Endothelial cell of coronary artery (primary cell): ENCODE measurements around the gene FCRL5. TPM values are rescaled to one million over a fixed set of nuclear protein-coding genes. Genes with fewer than 3 reads are reported as not detected.

Experiments
- total RNA-seq: library from RNA; depleted of rRNA; stranded (reverse); fragments of >200 nt; gene quantifications from 2 replicates; pipeline ENCODE4 v1.2.3, GENCODE V29; 2014

The FCRL5 gene
- total RNA-seq, result not detected in 2 replicates

DNA sequence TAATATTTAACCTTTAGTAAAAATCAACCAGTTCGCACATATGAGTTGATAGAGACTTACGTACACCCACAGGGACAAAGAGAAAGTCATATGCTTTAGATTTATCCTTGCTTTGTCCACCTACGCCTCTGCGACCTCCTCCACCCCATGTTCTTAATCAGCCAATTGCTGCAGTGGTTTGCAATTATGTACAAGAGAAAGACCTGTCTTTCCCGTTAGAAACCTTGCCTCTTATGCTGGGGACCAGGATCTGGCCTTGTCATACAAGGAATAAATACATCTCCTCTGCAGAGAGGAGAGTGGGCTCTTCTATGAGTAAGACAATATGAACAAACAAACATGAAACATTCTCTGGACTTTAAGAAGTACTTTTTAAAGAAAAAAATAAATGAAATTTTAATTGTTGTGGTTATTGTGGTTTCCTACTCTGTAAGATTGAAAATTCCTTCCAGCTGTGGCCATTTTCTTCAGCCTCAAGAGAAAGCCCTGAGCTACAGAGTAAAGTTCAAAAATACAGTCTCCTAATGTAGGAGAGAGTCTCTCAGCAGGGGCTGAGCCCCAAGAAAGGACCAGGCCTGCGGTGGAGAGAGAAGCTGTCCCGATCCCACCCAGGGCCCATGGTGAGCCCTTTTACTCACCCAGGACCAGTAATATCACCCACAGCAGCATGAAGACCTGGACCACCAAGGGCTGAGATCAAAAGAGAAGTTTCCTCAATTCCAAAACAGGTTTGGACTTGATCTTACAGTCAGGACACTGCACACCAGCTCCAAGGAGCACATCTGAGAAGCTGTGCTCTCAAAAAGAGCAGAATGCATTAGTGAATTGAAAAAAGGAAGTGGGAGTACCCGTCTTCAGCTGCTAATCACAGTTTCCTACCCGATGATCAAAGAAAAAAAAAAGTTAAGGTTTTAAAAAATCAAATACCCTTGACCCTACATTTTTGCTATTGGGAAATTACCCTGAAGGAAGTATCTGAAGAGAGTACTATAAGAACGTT, at the start of gene FCRL5:
Gene FCRL5 (minus strand): TSS at position 822 of the 1,000 bp plus-strand sequence. CDS start 153 bp downstream, at position 669.

DNA sequence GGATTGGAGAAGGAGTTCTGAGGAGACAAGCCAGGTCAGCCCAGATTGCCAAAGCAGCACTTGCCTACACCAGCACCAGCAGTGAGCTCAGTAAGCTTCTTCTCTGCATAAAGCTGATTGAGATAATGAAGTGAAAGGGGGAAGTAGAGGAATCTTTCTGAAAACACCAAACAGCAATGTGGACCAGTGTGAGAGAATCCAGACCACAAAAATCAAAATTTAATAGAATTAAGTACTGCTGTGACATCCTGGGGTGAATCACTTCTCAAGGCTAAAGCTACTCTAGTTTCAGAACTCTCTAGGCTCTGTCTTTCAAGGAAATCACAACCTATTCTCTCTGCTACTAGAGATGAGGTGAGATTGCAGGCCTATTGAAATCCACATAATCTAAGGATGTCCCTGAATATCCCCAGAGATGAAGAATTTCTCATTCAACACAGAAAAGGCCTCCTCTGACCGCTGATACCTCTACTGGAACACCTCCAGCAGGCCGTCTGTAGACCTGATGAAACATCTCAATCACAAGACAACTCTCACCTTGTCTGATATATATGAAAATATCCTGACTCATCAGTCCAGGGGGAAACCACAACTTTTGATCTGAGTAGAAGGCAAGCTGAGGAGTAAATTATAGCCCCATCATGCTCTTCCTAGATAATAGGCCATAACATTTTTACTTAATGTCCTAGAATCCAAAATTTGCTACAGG, 45.8 kb upstream of the FCRL5 start, which contains the start of gene FCRL4:
Gene FCRL4 (minus strand): TSS at position 127 of the 709 bp plus-strand sequence. CDS start 141 bp downstream, outside the sequence.

Other genes starting within 250 kb of the FCRL5 start
- not detected in 2 replicates for gene FCRL4, start 45.6 kb upstream of the FCRL5 start, total RNA-seq
- gene FCRL3, start 148.3 kb upstream of the FCRL5 start, total RNA-seq, result not detected in 2 replicates
- gene FCRL2, start 224.6 kb upstream of the FCRL5 start, total RNA-seq, result not detected in 2 replicates